GM23338 (cell line): ENCODE data around the gene SVBP. TPM values are rescaled to one million over a fixed set of nuclear protein-coding genes. Genes with fewer than 3 reads are reported as not detected.
A peak's percentile ranks its signal among the peaks of the same experiment; 100 is the strongest.

Source experiments
- ATAC-seq: fragments of 200-7000 bp; cut with Tn5 transposase; 3 replicates; pipeline ENCODE4 v1.9.1; 2020
- DNase-seq: peaks from one replicate; pipeline ENCODE4 v3.0.0-alpha.2; 2015; ENCODE audit warnings: low spot score
- H2AFZ ChIP-seq: fragments of 200-600 bp; sonication (generic); 2 replicates; pipeline ENCODE4 v1.8.0; 2016; ENCODE audit warnings: antibody characterized with exemption, mild to moderate bottlenecking, moderate library complexity
- H3F3A ChIP-seq: fragments of 200-600 bp; sonication (generic); replicated peaks from 2 replicates; pipeline ENCODE4 v1.8.0; 2017; ENCODE audit warnings: antibody characterized with exemption, mixed run types, low read depth
- H3K27ac ChIP-seq: fragments of 200-600 bp; sonication (generic); 2 replicates; pipeline ENCODE4 v1.6.1; 2016; ENCODE audit warnings: low read depth
- H3K27me3 ChIP-seq: fragments of 200-600 bp; sonication (generic); 2 replicates; pipeline ENCODE4 v1.8.0; 2016; ENCODE audit warnings: mild to moderate bottlenecking, mixed run types, moderate library complexity; ENCODE audit not compliant: insufficient read depth
- H3K36me3 ChIP-seq: fragments of 200-600 bp; sonication (generic); 2 replicates; pipeline ENCODE4 v1.8.0; 2016; ENCODE audit warnings: mild to moderate bottlenecking; ENCODE audit not compliant: insufficient read depth
- H3K4me1 ChIP-seq: fragments of 200-600 bp; sonication (generic); 2 replicates; pipeline ENCODE4 v1.8.0; 2016; ENCODE audit warnings: mild to moderate bottlenecking, moderate library complexity; ENCODE audit not compliant: insufficient read depth
- H3K4me2 ChIP-seq: fragments of 200-600 bp; sonication (generic); 2 replicates; pipeline ENCODE4 v1.7.1; 2017; ENCODE audit warnings: mixed run types
- H3K4me3 ChIP-seq: fragments of 200-600 bp; sonication (generic); 2 replicates; pipeline ENCODE4 v1.6.1; 2016; ENCODE audit warnings: mixed run types
- H3K79me2 ChIP-seq: fragments of 200-600 bp; sonication (generic); replicated peaks from 2 replicates; pipeline ENCODE4 v1.8.0; 2017; ENCODE audit warnings: mild to moderate bottlenecking; ENCODE audit not compliant: insufficient read depth
- H3K9me2 ChIP-seq: fragments of 200-600 bp; sonication (generic); 2 replicates; pipeline ENCODE4 v1.8.0; 2017; ENCODE audit not compliant: insufficient read depth
- H4K20me1 ChIP-seq: fragments of 200-600 bp; sonication (generic); replicated peaks from 2 replicates; pipeline ENCODE4 v1.8.0; 2017; ENCODE audit warnings: mild to moderate bottlenecking; ENCODE audit not compliant: insufficient read depth
- H3K27ac Mint-ChIP-seq: 2 replicates; pipeline ENCODE4 v1.8.0; 2020; ENCODE audit warnings: inconsistent platforms, mild to moderate bottlenecking, moderate library complexity, mixed read lengths
- H3K27me3 Mint-ChIP-seq: 3 replicates; pipeline ENCODE4 v1.8.0; 2022; ENCODE audit warnings: low read depth, mild to moderate bottlenecking, moderate library complexity, mixed read lengths, inconsistent platforms; ENCODE audit not compliant: insufficient read depth, poor library complexity
- H3K36me3 Mint-ChIP-seq: 3 replicates; pipeline ENCODE4 v1.8.0; 2021; ENCODE audit warnings: low read depth, mild to moderate bottlenecking, inconsistent platforms, moderate library complexity, mixed read lengths
- H3K4me1 Mint-ChIP-seq: 3 replicates; pipeline ENCODE4 v1.8.0; 2020; ENCODE audit warnings: mild to moderate bottlenecking, inconsistent platforms, mixed read lengths
- H3K4me3 Mint-ChIP-seq: 3 replicates; pipeline ENCODE4 v1.8.0; 2021; ENCODE audit warnings: moderate library complexity, mild to moderate bottlenecking, inconsistent platforms, mixed read lengths
- H3K9me3 Mint-ChIP-seq: 3 replicates; pipeline ENCODE4 v1.8.0; 2020; ENCODE audit warnings: moderate library complexity, mild to moderate bottlenecking, inconsistent platforms, mixed read lengths
- CREB1 ChIP-seq: fragments of 250-450 bp; sonication (Bioruptor Pico); IDR thresholded peaks from 2 replicates; pipeline ENCODE4 v1.5.0; 2020; ENCODE audit warnings: low read depth, mild to moderate bottlenecking, moderate library complexity
- EZH2 ChIP-seq: fragments of 200-600 bp; sonication (generic); IDR thresholded peaks from one replicate; pipeline ENCODE4 v1.8.0; 2017; ENCODE audit warnings: antibody characterized with exemption, mild to moderate bottlenecking, low read depth; ENCODE audit not compliant: unreplicated experiment
- EZH2phosphoT487 ChIP-seq: fragments of 200-600 bp; sonication (generic); IDR thresholded peaks from one replicate; pipeline ENCODE4 v1.8.1; 2018; ENCODE audit warnings: antibody characterized with exemption; ENCODE audit not compliant: unreplicated experiment
- JUNB ChIP-seq: IDR thresholded peaks from one replicate; pipeline ENCODE4 v1.6.1; 2016; ENCODE audit warnings: antibody characterized with exemption; ENCODE audit not compliant: unreplicated experiment
- NANOG ChIP-seq: IDR thresholded peaks from 2 replicates; pipeline ENCODE4 v1.6.1; 2016; ENCODE audit warnings: antibody characterized with exemption, borderline replicate concordance
- ZNF114 ChIP-seq: fragments of 250-450 bp; sonication (Bioruptor Pico); IDR thresholded peaks from 2 replicates; pipeline ENCODE4 v1.5.0; 2020; ENCODE audit warnings: mild to moderate bottlenecking, moderate library complexity
- polyA plus RNA-seq: library from polyadenylated mRNA; unstranded; fragments of >200 nt; fragmentation: Nextera tagmentation; extraction: Ambion mirVana; gene quantifications from 2 replicates; pipeline ENCODE4 v1.2.1, GENCODE V29; 2016
- total RNA-seq: library from RNA; depleted of rRNA; stranded (reverse); fragments of >200 nt; shearing (Covaris generic); gene quantifications from 2 replicates; pipeline ENCODE4 v1.2.3, GENCODE V29; 2014
- TF ChIP-seq, protein P1 (sequence below), 2 experiments: fragments of 200-600 bp in 1 of 2; sonication (generic) in 1 of 2; conservative IDR thresholded peaks; 2 replicates each; pipeline versions ENCODE4 v1.5.1 to v1.6.1; 2016 to 2017; ENCODE audit warnings: antibody characterized with exemption in 2 of 2, low read depth in 2 of 2, mild to moderate bottlenecking in 2 of 2, moderate library complexity in 1 of 2
- TF ChIP-seq, protein P2 (sequence below): IDR thresholded peaks from one replicate; pipeline ENCODE4 v1.6.1; 2018; ENCODE audit warnings: antibody characterized with exemption; ENCODE audit not compliant: unreplicated experiment
- TF ChIP-seq, protein P3 (sequence below): IDR thresholded peaks from 2 replicates; pipeline ENCODE4 v1.6.1; 2016; ENCODE audit warnings: antibody characterized with exemption
- TF ChIP-seq, protein P4 (sequence below): fragments of 250-450 bp; sonication (Bioruptor Pico); IDR thresholded peaks from 2 replicates; pipeline ENCODE4 v1.5.0; 2020; ENCODE audit warnings: mild to moderate bottlenecking, moderate library complexity

Gene SVBP
- total and polyA plus RNA-seq, 2 experiments from 2014 or later: 22.1 to 82.1 TPM

DNA sequence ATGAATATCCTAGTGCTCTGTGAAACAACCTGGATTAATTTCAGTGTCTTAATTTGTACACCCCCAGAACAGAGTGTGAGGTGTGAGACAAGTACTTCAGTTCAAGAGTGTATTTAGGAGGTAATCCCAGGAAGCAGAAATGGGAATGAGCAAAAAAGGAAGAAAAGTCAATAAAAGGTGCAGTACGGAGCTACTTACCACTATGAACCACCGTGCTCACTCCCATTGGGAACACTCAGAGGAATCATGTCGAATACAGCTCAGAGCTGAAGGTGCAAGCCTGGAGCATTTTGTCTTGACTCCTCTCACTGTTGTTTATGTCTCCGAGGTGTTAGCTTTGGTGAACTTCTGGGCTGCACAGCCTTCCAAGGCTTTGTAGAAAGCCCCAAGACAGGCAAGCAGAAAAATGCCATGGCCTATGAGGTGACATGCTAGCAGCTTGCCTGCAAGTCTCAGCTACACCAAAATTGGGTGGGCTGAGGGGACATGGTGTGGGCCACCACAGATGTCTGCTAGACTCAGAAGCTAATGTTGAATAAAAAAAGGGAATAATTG is 7.4 kb upstream of the SVBP start:
- Histone ChIP-seq H4K20me1 (no peaks in the 10 kb centered on the region), H3K9me2 (no peaks in the 10 kb centered on the region), H3K4me3 (no peak overlapping the region), H3K79me2 (no peaks in the 10 kb centered on the region), H2AFZ (no peak overlapping the region), H3K36me3 (no peaks in the 10 kb centered on the region), H3K4me1 (peaks cover 25% of the 10 kb centered on the region; the same call in 1 of the 2 replicates), H3K4me2 (no peak overlapping the region), H3K27me3 (no peaks in the 10 kb centered on the region), H3F3A (no peaks in the 10 kb centered on the region), H3K27ac (no peak overlapping the region)
- Mint-ChIP-seq H3K4me3 (no peak overlapping the region), H3K9me3 (no peaks in the 10 kb centered on the region), H3K36me3 (no peaks in the 10 kb centered on the region), H3K27ac (no peak overlapping the region), H3K27me3 (peaks cover 3% of the 10 kb centered on the region), H3K4me1 (peaks cover 17% of the 10 kb centered on the region)
- DNase-seq: no peak
- TF ChIP-seq ZNF114 (CRISPR knock-in tag): no peak
- TF ChIP-seq NANOG: no peak
- TF ChIP-seq, protein P1, sequence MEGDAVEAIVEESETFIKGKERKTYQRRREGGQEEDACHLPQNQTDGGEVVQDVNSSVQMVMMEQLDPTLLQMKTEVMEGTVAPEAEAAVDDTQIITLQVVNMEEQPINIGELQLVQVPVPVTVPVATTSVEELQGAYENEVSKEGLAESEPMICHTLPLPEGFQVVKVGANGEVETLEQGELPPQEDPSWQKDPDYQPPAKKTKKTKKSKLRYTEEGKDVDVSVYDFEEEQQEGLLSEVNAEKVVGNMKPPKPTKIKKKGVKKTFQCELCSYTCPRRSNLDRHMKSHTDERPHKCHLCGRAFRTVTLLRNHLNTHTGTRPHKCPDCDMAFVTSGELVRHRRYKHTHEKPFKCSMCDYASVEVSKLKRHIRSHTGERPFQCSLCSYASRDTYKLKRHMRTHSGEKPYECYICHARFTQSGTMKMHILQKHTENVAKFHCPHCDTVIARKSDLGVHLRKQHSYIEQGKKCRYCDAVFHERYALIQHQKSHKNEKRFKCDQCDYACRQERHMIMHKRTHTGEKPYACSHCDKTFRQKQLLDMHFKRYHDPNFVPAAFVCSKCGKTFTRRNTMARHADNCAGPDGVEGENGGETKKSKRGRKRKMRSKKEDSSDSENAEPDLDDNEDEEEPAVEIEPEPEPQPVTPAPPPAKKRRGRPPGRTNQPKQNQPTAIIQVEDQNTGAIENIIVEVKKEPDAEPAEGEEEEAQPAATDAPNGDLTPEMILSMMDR (conservative IDR thresholded peaks at IDR 0.05; ENCODE audit: low read depth in 2 of 2): no peak
- TF ChIP-seq, protein P2, sequence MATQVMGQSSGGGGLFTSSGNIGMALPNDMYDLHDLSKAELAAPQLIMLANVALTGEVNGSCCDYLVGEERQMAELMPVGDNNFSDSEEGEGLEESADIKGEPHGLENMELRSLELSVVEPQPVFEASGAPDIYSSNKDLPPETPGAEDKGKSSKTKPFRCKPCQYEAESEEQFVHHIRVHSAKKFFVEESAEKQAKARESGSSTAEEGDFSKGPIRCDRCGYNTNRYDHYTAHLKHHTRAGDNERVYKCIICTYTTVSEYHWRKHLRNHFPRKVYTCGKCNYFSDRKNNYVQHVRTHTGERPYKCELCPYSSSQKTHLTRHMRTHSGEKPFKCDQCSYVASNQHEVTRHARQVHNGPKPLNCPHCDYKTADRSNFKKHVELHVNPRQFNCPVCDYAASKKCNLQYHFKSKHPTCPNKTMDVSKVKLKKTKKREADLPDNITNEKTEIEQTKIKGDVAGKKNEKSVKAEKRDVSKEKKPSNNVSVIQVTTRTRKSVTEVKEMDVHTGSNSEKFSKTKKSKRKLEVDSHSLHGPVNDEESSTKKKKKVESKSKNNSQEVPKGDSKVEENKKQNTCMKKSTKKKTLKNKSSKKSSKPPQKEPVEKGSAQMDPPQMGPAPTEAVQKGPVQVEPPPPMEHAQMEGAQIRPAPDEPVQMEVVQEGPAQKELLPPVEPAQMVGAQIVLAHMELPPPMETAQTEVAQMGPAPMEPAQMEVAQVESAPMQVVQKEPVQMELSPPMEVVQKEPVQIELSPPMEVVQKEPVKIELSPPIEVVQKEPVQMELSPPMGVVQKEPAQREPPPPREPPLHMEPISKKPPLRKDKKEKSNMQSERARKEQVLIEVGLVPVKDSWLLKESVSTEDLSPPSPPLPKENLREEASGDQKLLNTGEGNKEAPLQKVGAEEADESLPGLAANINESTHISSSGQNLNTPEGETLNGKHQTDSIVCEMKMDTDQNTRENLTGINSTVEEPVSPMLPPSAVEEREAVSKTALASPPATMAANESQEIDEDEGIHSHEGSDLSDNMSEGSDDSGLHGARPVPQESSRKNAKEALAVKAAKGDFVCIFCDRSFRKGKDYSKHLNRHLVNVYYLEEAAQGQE: no peak
- no peak for TF ChIP-seq EZH2
- TF ChIP-seq, protein P3, sequence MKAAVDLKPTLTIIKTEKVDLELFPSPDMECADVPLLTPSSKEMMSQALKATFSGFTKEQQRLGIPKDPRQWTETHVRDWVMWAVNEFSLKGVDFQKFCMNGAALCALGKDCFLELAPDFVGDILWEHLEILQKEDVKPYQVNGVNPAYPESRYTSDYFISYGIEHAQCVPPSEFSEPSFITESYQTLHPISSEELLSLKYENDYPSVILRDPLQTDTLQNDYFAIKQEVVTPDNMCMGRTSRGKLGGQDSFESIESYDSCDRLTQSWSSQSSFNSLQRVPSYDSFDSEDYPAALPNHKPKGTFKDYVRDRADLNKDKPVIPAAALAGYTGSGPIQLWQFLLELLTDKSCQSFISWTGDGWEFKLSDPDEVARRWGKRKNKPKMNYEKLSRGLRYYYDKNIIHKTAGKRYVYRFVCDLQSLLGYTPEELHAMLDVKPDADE: no peak
- no peak for TF ChIP-seq EZH2phosphoT487
- TF ChIP-seq JUNB: no peak
- TF ChIP-seq, protein P4, sequence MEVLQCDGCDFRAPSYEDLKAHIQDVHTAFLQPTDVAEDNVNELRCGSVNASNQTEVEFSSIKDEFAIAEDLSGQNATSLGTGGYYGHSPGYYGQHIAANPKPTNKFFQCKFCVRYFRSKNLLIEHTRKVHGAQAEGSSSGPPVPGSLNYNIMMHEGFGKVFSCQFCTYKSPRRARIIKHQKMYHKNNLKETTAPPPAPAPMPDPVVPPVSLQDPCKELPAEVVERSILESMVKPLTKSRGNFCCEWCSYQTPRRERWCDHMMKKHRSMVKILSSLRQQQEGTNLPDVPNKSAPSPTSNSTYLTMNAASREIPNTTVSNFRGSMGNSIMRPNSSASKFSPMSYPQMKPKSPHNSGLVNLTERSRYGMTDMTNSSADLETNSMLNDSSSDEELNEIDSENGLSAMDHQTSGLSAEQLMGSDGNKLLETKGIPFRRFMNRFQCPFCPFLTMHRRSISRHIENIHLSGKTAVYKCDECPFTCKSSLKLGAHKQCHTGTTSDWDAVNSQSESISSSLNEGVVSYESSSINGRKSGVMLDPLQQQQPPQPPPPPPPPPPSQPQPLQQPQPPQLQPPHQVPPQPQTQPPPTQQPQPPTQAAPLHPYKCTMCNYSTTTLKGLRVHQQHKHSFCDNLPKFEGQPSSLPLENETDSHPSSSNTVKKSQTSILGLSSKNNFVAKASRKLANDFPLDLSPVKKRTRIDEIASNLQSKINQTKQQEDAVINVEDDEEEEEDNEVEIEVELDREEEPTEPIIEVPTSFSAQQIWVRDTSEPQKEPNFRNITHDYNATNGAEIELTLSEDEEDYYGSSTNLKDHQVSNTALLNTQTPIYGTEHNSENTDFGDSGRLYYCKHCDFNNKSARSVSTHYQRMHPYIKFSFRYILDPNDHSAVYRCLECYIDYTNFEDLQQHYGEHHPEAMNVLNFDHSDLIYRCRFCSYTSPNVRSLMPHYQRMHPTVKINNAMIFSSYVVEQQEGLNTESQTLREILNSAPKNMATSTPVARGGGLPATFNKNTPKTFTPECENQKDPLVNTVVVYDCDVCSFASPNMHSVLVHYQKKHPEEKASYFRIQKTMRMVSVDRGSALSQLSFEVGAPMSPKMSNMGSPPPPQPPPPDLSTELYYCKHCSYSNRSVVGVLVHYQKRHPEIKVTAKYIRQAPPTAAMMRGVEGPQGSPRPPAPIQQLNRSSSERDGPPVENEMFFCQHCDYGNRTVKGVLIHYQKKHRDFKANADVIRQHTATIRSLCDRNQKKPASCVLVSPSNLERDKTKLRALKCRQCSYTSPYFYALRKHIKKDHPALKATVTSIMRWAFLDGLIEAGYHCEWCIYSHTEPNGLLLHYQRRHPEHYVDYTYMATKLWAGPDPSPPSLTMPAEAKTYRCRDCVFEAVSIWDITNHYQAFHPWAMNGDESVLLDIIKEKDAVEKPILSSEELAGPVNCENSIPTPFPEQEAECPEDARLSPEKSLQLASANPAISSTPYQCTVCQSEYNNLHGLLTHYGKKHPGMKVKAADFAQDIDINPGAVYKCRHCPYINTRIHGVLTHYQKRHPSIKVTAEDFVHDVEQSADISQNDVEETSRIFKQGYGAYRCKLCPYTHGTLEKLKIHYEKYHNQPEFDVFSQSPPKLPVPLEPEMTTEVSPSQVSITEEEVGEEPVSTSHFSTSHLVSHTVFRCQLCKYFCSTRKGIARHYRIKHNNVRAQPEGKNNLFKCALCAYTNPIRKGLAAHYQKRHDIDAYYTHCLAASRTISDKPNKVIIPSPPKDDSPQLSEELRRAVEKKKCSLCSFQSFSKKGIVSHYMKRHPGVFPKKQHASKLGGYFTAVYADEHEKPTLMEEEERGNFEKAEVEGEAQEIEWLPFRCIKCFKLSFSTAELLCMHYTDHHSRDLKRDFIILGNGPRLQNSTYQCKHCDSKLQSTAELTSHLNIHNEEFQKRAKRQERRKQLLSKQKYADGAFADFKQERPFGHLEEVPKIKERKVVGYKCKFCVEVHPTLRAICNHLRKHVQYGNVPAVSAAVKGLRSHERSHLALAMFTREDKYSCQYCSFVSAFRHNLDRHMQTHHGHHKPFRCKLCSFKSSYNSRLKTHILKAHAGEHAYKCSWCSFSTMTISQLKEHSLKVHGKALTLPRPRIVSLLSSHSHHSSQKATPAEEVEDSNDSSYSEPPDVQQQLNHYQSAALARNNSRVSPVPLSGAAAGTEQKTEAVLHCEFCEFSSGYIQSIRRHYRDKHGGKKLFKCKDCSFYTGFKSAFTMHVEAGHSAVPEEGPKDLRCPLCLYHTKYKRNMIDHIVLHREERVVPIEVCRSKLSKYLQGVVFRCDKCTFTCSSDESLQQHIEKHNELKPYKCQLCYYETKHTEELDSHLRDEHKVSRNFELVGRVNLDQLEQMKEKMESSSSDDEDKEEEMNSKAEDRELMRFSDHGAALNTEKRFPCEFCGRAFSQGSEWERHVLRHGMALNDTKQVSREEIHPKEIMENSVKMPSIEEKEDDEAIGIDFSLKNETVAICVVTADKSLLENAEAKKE (CRISPR knock-in tag): no peak
- no peak for TF ChIP-seq CREB1
- peak; percentile 28 for ATAC-seq
